Stimulated activated naive CD4-positive, alpha-beta T cell treated with Interleukin-2 at 50 U/mL for 16 hours (primary cell): Measurements from ENCODE around the gene AQP12A.

Source experiments
- DNase-seq: peaks from one replicate; lab custom pipeline; 2025; lab: John Stamatoyannopoulos, UW

The AQP12A gene

DNA sequence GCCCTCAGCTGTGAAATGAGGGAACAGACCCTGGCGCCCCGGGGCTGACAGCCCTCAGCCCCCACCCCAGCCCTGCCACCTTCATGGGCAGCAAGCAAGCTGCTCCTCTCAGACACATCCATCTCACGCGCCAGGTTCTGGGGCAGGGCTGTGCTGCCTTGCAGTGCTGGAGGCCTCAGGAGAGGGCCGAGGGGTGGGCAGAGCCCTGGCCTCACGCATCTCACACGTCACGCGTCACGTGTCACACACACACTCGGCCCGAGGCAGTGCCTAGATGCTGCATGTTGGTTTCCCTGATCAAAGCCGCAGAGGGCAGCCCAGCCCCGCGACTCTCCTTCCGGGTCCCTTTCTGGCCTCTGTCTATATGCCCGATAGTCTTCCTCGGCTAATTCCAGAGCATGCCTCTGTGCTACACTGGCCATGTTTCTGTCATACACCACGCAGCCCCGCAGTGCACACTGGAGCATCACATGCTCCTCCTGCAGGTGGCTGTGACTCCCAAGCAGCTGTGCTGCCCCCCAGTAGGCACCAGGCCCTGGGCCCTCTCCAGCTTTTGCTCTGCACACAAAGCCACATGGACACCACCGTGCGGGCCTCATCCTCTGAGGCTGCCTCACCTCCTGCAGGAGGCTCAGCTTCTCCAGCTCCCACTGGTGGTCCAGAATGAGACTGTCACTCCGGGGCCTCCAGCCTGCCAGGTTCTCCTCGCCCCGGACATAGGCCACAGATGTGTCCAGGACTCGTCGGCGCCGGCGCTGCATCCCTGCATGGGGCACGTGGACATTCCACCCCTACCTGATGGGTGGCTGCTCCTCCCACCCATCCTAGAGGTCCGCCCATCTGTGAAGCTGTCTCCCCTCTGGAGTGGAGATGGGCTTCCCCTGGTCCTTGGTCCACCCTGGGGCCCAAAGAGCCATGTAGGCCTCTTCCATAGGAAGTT lies 31.4 kb downstream of the AQP12A start:
- no peak for DNase-seq

GRCh38 chr2:240723851-240724250 lies 32.2 kb downstream of the AQP12A start:
- no peak for DNase-seq

GRCh38 chr2:240724431-240724830 lies 32.8 kb downstream of the AQP12A start:
- no peak for DNase-seq

- DNase-seq: no peak
Observed at GRCh38 chr2:240725266-240725665, 33.6 kb downstream of the AQP12A start.

- no peak for DNase-seq
Observed at GRCh38 chr2:240725671-240726070, 34.0 kb downstream of the AQP12A start.

DNA sequence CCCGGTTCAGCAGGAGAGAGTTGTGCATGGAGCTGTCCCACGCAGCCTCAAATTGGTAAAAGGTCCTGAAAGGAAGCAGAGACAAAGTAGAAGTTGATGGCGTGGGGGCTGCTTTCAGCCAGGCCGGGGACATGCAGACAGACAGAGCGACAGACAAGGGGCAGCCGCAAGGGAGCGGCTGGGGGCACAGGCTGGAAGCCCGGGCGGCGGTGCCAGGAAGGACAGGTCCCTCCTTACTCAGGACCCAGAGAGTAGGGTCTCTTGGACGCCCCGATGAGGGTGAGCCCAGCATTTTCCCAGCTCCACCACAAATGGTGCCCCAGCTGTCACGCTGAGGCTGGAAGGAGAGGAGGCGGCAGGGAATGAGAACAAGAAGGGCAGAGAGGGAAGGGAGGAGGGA lies 35.2 kb downstream of the AQP12A start:
- no peak for DNase-seq

DNA sequence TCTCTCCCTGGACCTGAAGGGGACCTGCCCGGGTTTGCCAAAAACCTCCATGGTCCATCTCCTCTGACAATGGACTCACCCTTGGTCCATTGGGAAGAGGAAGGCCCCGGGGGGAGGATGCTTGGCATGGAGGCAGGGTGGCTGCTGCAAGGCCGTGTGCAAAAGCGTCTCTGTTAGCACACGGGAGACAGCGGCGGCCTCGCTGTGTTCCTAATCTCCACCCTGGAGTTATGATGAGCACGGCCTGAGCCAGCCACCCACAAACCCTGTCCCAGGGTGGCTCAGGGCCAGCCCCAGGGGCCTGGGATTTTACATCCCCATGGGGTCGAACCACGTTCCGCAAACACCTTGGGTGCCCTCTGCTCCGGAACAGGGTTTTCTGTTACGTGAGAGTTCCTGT lies 35.8 kb downstream of the AQP12A start:
- DNase-seq: no peak

DNA sequence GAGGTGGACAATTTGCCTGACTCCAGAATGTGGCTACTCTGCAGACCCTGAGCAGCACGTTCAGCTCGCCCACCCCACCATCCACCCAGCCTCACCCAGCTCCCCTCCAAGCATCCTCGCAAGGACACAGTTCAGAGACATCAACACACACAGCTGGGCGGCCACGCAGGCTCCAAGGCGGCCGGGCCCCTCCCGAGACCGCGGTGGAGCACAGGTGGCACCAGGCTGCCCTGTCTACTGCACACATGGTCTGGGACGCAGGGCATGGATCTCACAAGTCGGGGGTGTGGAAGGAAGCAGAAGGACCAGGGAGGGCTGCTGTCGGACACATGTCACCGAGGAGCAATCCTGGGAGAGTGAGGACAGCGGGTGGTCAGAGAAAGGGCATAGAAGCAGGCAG lies 36.2 kb downstream of the AQP12A start:
- DNase-seq: no peak

DNA sequence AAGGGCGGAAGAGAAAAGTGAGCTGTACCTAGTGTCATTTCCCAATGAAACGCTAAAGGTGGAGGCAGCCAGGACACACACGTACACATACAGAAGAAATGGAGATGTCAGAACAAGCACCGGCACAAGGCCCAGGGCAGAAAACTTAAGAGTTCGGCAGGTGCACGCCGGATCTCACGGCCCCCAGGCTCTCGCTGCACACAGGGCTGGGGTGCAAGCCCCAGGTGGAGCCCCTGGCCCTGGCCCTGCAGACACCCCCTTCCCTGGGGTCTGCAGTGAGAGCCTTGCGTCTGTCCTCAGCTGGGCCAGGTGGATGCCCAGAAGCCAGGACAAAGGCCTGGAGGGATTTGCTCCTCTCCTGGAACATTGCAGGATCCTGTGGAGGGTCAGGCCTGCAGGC lies 36.7 kb downstream of the AQP12A start:
- DNase-seq: no peak

GRCh38 chr2:240728827-240729226 lies 37.2 kb downstream of the AQP12A start:
- DNase-seq: no peak

- no peak for DNase-seq
Observed at GRCh38 chr2:240730501-240731177, 39.0 kb downstream of the AQP12A start.

DNA sequence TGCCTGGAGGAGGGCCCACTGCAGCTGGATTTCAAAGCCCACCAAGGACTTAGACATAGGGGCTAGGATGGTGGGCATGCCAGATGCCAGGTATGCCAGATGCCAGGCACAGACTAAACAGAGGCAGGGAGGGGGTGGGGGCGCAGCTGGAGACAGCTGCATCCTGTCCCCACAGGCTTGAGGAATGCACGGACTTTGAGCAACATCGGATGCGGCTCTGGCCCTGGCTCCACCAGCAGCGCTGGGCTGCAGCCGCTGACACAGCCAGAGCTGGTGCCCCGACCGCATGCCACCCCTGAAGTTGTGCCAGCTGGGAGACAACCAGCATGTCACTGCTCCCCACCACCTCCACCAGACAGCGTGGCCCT lies 39.5 kb downstream of the AQP12A start:
- DNase-seq: no peak

- no peak for DNase-seq
Observed at GRCh38 chr2:240732184-240732583, 40.5 kb downstream of the AQP12A start.

DNA sequence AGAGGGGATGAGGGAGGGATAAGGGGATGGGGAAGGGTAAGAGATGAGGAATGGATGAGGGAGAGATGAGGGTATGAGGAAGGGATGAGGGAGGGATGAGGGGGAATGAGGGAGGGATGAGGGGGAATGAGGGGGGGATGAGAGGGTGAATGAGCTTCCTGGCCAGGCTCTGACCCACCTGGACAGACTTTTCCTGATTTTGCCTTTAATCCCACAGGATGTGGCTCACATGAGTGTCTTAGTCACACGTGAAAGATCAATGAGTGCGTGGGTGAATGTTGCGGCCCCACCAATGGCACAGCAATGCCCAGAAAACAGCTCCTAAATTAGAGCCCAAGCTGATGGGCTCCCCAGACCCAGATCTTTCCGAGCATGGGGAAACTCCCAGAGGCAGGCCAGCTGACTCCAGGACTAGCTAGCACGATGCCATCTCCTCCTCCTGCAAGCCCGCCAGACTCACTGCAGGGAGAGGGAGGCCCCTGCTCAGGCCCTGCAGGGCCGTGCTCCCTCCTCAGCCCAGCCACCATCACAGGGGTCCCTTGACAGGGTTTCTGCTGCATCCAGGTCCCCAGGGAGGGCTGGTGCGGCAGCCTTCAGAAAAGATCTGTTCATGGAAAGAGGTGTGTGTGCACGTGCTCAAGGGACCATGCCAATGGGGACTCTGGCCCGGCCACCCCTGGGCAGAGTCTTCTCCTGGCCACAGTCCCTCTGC lies 41.4 kb downstream of the AQP12A start:
- DNase-seq: no peak

GRCh38 chr2:240733803-240734495 lies 42.3 kb downstream of the AQP12A start:
- DNase-seq: no peak

- DNase-seq: no peak
Observed at GRCh38 chr2:240734756-240735155, 43.1 kb downstream of the AQP12A start.

DNA sequence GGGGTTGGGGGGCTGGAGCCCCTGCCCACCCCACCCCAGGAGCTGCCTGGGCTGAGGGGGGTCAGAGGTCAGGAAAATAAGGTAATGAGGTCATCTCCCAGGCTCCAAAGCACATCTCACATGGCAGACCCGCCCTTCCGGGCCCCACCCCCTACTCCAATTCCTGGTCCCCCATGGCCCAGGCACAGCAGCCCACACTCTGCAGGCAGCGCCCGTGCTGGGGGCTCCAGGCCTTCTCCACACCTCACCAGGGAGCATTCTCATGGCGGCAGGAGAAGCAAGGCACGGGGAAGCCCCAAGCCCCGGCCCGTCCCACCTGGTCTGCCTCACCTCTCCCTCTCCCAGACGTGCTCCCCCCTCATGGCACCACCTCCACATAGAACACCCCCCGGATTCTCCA lies 43.8 kb downstream of the AQP12A start:
- DNase-seq: no peak

GRCh38 chr2:240736281-240737250 lies 44.9 kb downstream of the AQP12A start:
- no peak for DNase-seq

DNA sequence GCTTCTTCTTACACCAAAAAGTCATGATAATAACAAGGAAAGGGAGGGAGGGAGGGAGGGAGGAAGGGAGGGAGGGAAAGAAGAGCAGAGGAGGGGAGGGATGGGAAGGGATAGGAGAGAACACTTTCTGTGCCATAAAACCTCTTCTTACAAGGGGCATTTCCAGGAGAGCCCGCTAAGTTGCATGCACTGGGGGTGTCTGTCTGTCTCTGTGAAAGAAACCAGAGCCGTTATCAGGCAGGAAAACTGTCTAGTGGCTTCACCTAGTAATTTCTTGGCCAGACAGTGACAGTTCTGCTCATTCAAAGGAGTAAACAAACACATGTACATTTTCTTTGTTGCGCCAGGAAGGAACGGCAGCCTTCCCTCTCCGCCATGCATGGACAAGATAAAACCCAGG lies 45.8 kb downstream of the AQP12A start:
- no peak for DNase-seq

DNA sequence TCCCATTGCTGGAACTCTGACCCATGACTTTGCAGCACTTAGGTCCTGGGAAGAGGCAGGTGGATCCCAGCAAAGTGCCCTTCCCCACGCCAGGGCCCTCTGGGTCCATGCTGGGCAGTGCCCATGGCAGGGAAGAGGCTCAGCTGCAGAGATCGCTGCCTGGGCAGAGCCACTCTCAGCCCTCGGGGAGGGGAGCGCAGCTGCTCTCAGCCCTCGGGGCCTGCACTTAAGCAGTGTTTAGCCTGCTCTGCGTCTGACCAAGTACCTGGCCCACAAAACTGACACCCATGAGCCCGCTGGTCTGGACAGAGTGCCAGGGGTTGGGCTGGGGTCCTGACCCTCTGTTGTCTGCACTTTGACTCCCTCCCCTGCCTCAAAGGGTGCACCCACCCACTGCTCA lies 46.3 kb downstream of the AQP12A start:
- no peak for DNase-seq

DNA sequence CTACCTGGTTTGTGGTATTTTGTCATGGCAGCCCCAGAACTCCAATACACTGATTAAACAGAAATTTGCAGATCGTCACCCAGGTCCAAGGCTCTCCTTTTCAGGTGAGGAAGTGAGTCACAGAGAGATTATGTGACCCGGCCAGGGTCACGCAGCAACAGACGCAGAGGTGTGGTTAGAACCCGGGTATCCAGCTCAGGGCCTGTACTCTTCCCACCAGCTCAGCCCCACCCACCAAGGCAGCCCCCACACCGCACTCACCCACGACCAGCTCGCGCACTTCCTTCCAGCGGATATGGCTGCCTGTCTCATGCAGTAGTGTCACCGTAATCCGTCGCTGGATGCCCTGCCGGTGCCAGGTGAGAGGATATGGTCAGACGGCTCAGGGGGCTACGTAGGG lies 48.1 kb downstream of the AQP12A start:
- DNase-seq: no peak
